Fibroblast of villous mesenchyme (primary cell): ENCODE data around the gene RFX7. TPM values are rescaled to one million over a fixed set of nuclear protein-coding genes. Genes with fewer than 3 reads are reported as not detected.

Experiments
- DNase-seq: peaks from one replicate; pipeline ENCODE4 v3.0.0-alpha.2; 2010; ENCODE audit warnings: low read depth
- H3K4me3 ChIP-seq: 2 replicates; pipeline ENCODE4 v1.5.1; 2011; ENCODE audit warnings: low read depth, mild to moderate bottlenecking, low read length
- CTCF ChIP-seq: IDR thresholded peaks from 2 replicates; pipeline ENCODE4 v1.5.1; 2012; ENCODE audit warnings: low read depth, mild to moderate bottlenecking, low read length; ENCODE audit not compliant: insufficient read depth
- total RNA-seq: library from RNA; depleted of rRNA; stranded (reverse); fragments of >200 nt; gene quantifications from 2 replicates; pipeline ENCODE4 v1.2.3, GENCODE V29; 2012

Gene RFX7
- total RNA-seq, 1 donor = 9.9 TPM

GRCh38 chr15:56076640-56077039 is 167.0 kb downstream of the RFX7 start:
- DNase-seq = no peak
- no peak overlapping the region for H3K4me3 ChIP-seq
- TF ChIP-seq CTCF = no peak

DNA sequence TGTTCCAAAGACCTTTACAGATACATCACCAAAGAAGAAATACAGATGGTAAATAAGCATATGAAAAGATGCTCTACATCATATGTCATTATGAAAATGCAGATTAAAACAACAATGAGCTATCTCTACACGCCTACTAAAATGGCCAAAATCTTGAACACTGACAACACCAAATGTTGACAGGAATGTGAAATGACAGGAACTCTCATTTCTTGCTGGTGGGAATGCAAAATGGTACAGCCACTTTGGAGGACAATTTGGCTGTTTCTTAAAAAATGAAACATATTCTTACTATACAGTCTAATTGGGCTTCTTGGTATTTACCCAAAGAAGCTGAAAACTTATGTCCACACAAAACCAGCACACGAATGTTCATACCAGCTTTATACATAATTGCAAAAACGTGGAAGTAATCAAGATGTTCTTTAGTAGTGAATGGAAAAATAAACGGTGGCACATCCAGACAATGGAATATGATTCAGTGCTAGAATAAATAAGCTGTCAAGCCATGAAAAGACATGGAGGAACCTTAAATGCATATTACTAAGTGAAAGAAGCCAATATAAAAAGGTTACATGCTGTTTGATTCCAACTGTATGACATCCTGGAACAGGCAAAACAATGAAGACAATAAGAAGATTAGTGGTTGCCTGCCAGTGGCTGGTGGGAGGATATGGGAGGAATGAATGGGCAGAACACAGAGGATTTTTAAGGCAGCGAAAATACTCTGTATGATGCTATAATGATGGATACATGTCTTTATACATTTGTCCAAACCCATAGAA is 169.0 kb downstream of the RFX7 start:
- no peak for TF ChIP-seq CTCF
- DNase-seq = no peak
- H3K4me3 ChIP-seq = no peak overlapping the region

GRCh38 chr15:56064152-56064551 is 179.5 kb downstream of the RFX7 start:
- no peak for TF ChIP-seq CTCF
- no peak for DNase-seq

GRCh38 chr15:56059716-56060115 is 184.0 kb downstream of the RFX7 start:
- no peak for TF ChIP-seq CTCF
- DNase-seq = no peak
- H3K4me3 ChIP-seq = no peak overlapping the region

More at GRCh38 chr15:56064152-56064551, 179.5 kb downstream of the RFX7 start:
- no peak overlapping the region for H3K4me3 ChIP-seq

DNA sequence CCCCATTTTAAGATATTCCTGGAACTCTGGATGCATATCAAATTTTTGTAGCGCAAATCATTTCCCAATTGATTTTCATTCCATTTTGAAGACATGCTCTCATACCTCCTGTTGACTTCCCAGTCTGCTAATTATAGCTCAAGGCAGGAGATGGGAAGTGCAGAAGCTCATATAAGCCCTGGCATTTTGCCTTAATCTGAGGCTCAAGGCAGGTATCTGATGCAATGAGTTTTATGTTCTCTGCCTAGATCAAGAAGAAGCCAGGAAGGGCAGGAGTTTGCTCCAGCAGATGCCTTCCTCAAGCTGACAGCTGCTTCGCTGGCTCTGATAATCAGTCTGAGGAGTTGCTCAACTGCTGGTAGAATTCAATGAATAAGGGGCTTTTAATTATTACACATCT is 184.7 kb downstream of the RFX7 start:
- no peak for DNase-seq
- H3K4me3 ChIP-seq = no peak overlapping the region
- no peak for TF ChIP-seq CTCF

DNA sequence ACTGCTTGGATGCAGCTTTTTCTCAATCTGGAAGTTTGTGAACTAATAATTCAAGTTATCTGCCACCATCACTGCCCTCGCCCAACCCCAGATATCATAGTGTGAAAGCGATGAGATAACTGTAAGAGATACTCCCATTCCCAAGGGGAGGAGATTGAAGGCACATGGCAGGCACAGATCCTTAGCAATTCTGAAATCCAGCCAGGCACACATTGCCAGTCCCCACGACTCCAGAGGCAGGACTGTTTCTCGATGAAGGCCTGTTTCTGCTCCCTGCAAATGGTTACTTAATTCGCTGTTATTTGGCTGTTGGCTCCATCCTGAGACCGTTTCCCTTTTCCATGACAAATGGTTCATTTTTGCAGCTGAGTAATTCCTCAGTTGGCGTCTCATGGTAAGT is 187.1 kb downstream of the RFX7 start:
- no peak for TF ChIP-seq CTCF
- no peak for DNase-seq
- no peak overlapping the region for H3K4me3 ChIP-seq

- TF ChIP-seq CTCF = no peak
- H3K4me3 ChIP-seq = no peak overlapping the region
- no peak for DNase-seq
Observed at GRCh38 chr15:56053046-56053400, 190.7 kb downstream of the RFX7 start.
